K562 (cell line): Measurements from ENCODE around the gene NLGN3. TPM values are rescaled to one million over a fixed set of nuclear protein-coding genes. Genes with fewer than 3 reads are reported as not detected.

Experiments used
- CREB5 ChIP-seq: fragments of 250-450 bp; sonication (Bioruptor Pico); IDR thresholded peaks from 2 replicates; pipeline ENCODE4 v1.5.0; 2020; ENCODE audit warnings: mild to moderate bottlenecking
- TAL1 ChIP-seq: fragments of 450-650 bp; IDR thresholded peaks from 2 replicates; pipeline ENCODE4 v1.6.1; 2016; ENCODE audit warnings: mild to moderate bottlenecking
- UBTF ChIP-seq, 2 experiments: IDR thresholded peaks; 2 replicates each; pipeline ENCODE4 v1.6.1; 2012; ENCODE audit warnings: improper control_type of control experiment in 2 of 2, low read depth in 2 of 2, low read length in 2 of 2, borderline replicate concordance in 1 of 2
- ZNF134 ChIP-seq: fragments of 250-450 bp; sonication (Bioruptor Pico); conservative IDR thresholded peaks from 2 replicates; pipeline ENCODE4 v1.4.0; 2020
- ZNF408 ChIP-seq: fragments of 250-450 bp; sonication (Bioruptor Pico); IDR thresholded peaks from 2 replicates; pipeline ENCODE4 v1.4.0; 2020; ENCODE audit warnings: low read depth, mild to moderate bottlenecking, moderate library complexity
- ZNF512 ChIP-seq: IDR thresholded peaks from 2 replicates; pipeline ENCODE4 v1.6.1; 2016; ENCODE audit warnings: missing genetic modification characterization, missing compliant biosample characterization
- polyA plus RNA-seq, 8 experiments: library from polyadenylated mRNA; depleted of rRNA in 4 of 8; stranded (reverse) in 5 of 8; unstranded in 3 of 8; fragments of >200 nt; fragmentation: Nextera tagmentation in 2 of 8; fragmentation: Illumina TruSeq in 1 of 8; extraction: Ambion mirVana in 2 of 8; extraction: Trizol in 1 of 8; gene quantifications; 2 replicates each; pipeline versions ENCODE4 v1.2.1 to v1.2.3, GENCODE V29; 2011 to 2014; ENCODE audit warnings: inconsistent platforms in 1 of 8, missing spikeins in 1 of 8
- total RNA-seq, 7 experiments: library from RNA; depleted of rRNA in 6 of 7; stranded (reverse); fragments of >200 nt in 6 of 7; fragmentation: Illumina TruSeq in 2 of 7; extraction: Trizol in 2 of 7; gene quantifications; 2 replicates each; pipeline versions ENCODE4 v1.2.1 to v1.2.3, GENCODE V29; 2011 to 2021; ENCODE audit warnings: low replicate concordance in 1 of 7

Gene NLGN3
- total and polyA plus RNA-seq, 9 of the 15 experiments (the other 6 are each of a cell fraction or from before 2014, with no cell fraction given): 0.03 to 0.86 (median 0.25) TPM

GRCh38 chrX:71111141-71111843, 33.3 kb upstream of the NLGN3 start, which contains the start of gene IL2RG (continued):
- TF ChIP-seq CREB5 (CRISPR knock-in tag) (no peak), ZNF512 (no peak), ZNF408 (CRISPR knock-in tag) (no peak), ZNF134 (CRISPR knock-in tag) (no peak), UBTF (IDR thresholded peaks at IDR 0.05; ENCODE audit: borderline replicate concordance in 1 of 2, low read depth in 2 of 2, low read length in 2 of 2) (no peak), TAL1 (no peak)
- TF ChIP-seq, all 486 proteins: peak for 10
